ENCODE data around the gene MORN1. TPM values are rescaled to one million over a fixed set of nuclear protein-coding genes. Genes with fewer than 3 reads are reported as not detected.

MORN1 gene
- total and polyA plus RNA-seq, 9 of the 15 experiments (the other 6 are each of a cell fraction or from before 2014, with no cell fraction given) = 0.24 to 9.3 (median 4.2) TPM

GRCh38 chr1:2314803-2315673 lies 76.3 kb downstream of the MORN1 start (continued):
- peak; percentile 51 to 63 (median 57); a peak in 5 of 6 replicates for TF ChIP-seq CTCF (IDR thresholded peaks at IDR 0.05 in 2 of 3, conservative IDR thresholded peaks at IDR 0.05 in 1 of 3; ENCODE audit: insufficient read depth in 2 of 3, low read depth in 1 of 3, low read length in 3 of 3)

GRCh38 chr1:2314273-2314802 lies 77.0 kb downstream of the MORN1 start:
- Histone ChIP-seq H2AFZ (ENCODE audit: low read depth, low read length) (no peak overlapping the region), H4K20me1 (replicated peaks; ENCODE audit: control insufficient read depth, insufficient read depth, low read length) (no peaks in the 10 kb centered on the region), H3K79me2 (ENCODE audit: control insufficient read depth, insufficient read depth, low read length) (no peaks in the 10 kb centered on the region), H3K9me1 (ENCODE audit: control insufficient read depth, insufficient read depth, low read length) (no peaks in the 10 kb centered on the region), H3K27ac (ENCODE audit: extremely low read depth, low read depth, low read length) (peak overlapping the region; percentile 50; the same call in 1 of the 3 replicates), H3K4me2 (ENCODE audit: insufficient read depth, low read length) (peak overlapping the region; percentile 11; the same call in 1 of the 2 replicates), H3K4me3 (peak overlapping the region; percentile 27), H3K27me3 (ENCODE audit: control insufficient read depth in 2 of 2, insufficient read depth in 2 of 2, low read length in 2 of 2) (peaks cover 14 to 20% of the 10 kb centered on the region in 2 experiments; a peak in 4 of 5 replicates), H3K4me1 (replicated peaks in 1 of 2; ENCODE audit: control insufficient read depth in 2 of 2, insufficient read depth in 2 of 2, low read length in 2 of 2) (peaks cover 10 to 86% of the 10 kb centered on the region in 2 experiments; a peak in 4 of 5 replicates), H3K9ac (ENCODE audit: insufficient read depth in 1 of 2, low read depth in 2 of 2, low read length in 2 of 2) (peak overlapping the region in 1 of 2 experiments; percentile 56; a peak in 2 of 4 replicates), H3K9me3 (replicated peaks; ENCODE audit: control insufficient read depth, insufficient read depth, low read depth, low read length) (no peaks in the 10 kb centered on the region), H3K36me3 (ENCODE audit: control insufficient read depth, insufficient read depth, low read length) (peaks cover 10% of the 10 kb centered on the region; the same call in 1 of the 3 replicates)
- in situ Hi-C loops (cut with MboI) = no loop called here
- CTCF ChIA-PET (ENCODE audit: low intra/inter-chr PET ratio) = interaction anchor here (0.6 to 1.7 kb wide), 2 partner anchors 119 to 139 kb away, joined by 4 to 8 read pairs; no protein-coding TSS in a partner anchor
- 67% methylated on average over 32 of the region's 54 CpGs for WGBS (ENCODE audit: insufficient coverage, low coverage, missing lambda C conversion rate)
- intact Hi-C loops (cut with micrococcal nuclease) = loop anchor here (10.0 kb wide), 1 partner anchor 60 kb away; no protein-coding TSS in a partner anchor
- FAIRE-seq = no peak
- no peak for ATAC-seq
- no TSS peak for BruUV-seq (replicated peaks)
- POLR2A ChIA-PET = interaction anchor here (0.6 kb wide), 1 partner anchor 77 kb away, joined by 4 read pairs; no protein-coding TSS in a partner anchor
- no peak for DNase-seq (ENCODE audit: extremely low read depth in 1 of 4, low spot score in 3 of 4)
- TF ChIP-seq XRCC5 (IDR thresholded peaks at IDR 0.05; ENCODE audit: low read depth, low read length) (no peak), ETS1 (conservative IDR thresholded peaks at IDR 0.05; ENCODE audit: control insufficient read depth, low read depth, low read length) (0 out of 2 replicates have a peak, but pooled peaks have one; percentile 19), NFIC (IDR thresholded peaks at IDR 0.05) (peak; percentile 90), ZBTB33 (CRISPR knock-in tag; IDR thresholded peaks at IDR 0.05) (peak; percentile 84), POLR2AphosphoS5 (IDR thresholded peaks at IDR 0.05; ENCODE audit: control insufficient read depth, insufficient read depth, low read depth, low read length) (no peak), RBFOX2 (IDR thresholded peaks at IDR 0.05; ENCODE audit: low read depth, low read length) (peak; percentile 23; the same call in 1 of the 2 replicates), KDM5B (IDR thresholded peaks at IDR 0.05; ENCODE audit: insufficient replicate concordance, low read depth, low read length) (peak; percentile 21), MAZ (CRISPR knock-in tag; conservative IDR thresholded peaks at IDR 0.05 in 1 of 2, IDR thresholded peaks at IDR 0.05 in 1 of 2) (peak in 1 of 2 experiments; percentile 30; a peak in 1 of 4 replicates), PCBP1 (IDR thresholded peaks at IDR 0.05; ENCODE audit: low read depth, low read length, poor library complexity, severe bottlenecking) (peak; percentile 2)

Data from K562 (cell line).